Activated effector memory CD4-positive, alpha-beta T cell treated with anti-CD3 and anti-CD28 coated beads, Interleukin-2, amount 50 U/mL, for 16 hours (primary cell): ENCODE data around the gene NDUFB10.

Experiments
- DNase-seq: peaks from one replicate; pipeline ENCODE4 v3.0.0-alpha.2; 2020

NDUFB10 gene

DNA sequence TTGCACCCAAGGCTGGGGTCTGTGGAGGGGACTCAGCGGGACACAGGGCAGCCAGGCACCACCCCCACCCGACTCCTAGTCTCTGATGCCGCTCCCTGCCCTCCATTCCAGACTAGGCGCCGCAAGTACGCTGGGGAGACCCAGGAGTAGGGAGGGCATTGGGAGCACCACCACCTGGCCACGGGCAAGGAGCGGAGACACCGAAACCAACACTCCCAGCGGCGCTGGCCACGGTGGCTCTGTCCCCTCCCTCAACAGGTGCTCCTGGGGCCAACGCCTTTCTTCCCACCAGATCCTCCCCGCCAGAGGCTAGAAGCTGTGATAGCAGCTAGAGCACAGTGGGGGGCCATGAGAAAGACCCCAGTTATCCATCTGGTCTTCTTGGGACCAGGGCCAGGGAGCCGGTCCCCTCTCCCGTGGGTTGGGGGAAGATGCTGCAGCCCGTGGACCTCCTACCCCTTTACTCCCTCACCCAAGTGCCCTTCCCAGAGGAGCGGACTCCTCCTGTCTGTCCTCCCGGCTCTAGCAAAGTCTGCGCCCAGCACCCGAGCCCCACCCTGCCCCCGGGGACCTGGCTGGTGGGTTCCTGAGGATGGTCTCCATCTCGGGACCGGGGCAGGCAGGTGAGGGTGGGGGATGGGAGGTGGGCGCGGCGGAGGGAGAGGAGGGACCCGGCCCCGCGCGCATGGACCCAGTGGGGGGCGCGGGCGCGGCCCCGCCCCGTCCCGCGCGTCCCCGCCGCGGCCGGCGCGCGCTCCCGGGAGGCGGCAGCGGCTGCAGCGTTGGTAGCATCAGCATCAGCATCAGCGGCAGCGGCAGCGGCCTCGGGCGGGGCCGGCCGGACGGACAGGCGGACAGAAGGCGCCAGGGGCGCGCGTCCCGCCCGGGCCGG is 30.1 kb downstream of the NDUFB10 start, which contains the start of gene SYNGR3:
Gene SYNGR3 (plus strand): TSS at position 762 of the 892 bp plus-strand sequence. CDS start 133 bp downstream, outside the sequence.
- DNase-seq: no peak

DNA sequence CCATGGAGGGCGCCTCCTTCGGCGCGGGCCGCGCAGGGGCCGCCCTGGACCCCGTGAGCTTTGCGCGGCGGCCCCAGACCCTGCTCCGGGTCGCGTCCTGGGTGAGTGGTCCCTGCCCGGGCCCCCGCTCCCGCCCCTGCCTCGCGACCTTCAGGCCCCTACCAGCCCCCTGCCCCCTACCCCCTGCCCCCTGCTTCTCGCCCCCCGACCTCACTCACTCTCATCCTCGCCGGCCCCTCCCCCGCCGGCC is 30.7 kb downstream of the NDUFB10 start:
- DNase-seq: no peak

DNA sequence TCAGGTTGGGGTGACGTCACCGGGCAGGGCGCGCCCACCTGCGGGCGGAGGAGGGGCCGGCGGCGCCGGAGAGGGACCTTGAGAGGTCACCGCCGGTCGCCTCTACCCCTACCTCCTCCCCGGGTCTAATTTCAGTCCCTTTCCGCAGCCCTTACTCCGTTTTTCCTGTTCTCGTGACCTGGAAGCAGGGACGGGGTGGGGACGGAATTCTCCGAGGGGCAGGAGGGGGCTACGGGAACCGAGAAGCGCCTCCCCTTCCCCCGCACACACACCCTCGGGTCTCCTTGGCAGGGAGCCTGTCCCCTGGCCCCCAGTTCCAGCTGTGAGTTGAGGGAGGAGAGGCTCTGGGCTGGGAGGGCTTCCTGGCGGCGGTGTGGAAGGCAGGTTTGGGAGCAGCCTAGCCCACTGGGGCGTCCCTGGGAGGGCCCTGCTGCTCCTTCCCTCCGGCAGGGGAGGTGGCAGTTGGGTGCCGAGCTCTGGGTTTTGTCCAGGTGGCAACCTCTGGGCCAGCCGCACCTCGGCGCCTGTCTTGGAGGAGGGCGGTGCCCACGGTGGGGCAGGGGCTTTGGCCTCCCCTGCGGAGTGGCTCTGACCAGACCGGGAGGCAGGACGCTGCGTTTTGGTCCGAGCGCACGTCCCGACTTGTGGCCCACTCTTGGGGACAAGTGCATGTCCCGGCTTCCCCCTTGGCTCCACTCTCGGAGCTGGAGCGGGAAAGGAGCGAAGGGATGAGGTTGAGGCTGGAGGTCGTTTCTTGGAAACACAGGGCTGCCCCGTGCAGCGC is 31.2 kb downstream of the NDUFB10 start:
- peak; percentile 82 for DNase-seq

DNA sequence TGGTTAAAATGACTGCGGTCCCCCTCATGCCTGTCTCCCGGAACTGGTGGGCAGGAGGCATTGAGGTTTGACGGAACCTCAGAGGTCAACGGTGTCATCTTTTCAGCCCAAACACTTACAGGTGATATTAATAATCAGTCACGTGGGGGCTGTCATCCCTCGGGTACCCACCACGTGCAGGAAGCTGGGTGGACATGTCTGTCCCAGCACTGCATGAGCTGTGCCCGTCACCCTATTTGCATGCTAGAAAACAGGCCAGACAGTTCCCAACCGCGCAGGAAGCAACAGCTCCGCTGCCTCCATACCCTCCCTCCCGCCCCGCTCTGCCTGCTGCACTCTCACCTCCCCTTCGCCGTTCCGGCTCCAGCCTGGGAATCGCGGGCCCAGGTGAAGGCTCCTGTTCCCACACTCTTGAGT is 31.8 kb downstream of the NDUFB10 start:
- peak; percentile 79 for DNase-seq

DNA sequence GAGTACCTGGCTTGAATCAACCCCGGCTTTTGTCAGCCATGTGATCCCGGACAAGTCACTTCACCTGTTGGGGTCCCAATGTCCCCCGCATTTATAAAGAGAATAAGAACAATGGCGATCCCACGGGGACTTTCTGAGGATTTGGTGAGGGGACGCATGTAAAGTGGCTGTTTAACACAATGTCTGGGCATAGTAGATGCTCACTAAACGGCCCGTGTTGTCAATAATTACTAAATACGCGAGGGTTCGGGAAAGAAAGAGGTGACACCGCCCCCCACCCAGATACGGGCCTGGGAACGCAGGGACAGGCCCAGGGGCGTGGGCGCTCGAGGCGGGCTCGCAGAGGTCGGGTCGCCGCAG is 32.2 kb downstream of the NDUFB10 start:
- no peak for DNase-seq

DNA sequence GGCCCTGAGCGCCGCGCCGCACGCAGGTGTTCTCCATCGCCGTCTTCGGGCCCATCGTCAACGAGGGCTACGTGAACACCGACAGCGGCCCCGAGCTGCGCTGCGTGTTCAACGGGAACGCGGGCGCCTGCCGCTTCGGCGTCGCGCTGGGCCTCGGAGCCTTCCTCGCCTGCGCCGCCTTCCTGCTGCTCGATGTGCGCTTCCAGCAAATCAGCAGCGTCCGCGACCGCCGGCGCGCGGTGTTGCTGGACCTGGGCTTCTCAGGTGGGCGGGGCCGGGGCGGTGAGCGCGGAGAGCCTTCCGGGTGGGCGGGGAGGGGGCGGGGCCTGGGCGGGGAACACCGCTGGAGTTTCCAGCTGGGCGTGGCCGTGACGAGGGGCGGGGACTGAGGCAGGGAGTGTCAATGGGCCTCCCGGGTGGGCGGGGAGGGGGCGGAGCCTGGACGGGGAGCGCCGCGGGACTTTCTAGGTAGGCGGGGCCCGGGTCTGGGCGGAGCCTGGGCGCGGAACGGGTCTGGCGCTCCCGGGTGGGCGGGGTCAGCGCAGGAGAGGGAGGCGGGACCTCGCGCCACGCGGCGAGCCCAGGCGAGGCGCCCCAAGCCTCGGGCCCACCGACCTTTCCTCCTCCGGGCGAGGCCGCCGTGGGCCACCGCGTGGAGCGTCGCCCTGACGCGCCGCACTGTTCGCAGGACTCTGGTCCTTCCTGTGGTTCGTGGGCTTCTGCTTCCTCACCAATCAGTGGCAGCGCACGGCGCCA is 32.8 kb downstream of the NDUFB10 start:
- DNase-seq: peak; percentile 98

DNA sequence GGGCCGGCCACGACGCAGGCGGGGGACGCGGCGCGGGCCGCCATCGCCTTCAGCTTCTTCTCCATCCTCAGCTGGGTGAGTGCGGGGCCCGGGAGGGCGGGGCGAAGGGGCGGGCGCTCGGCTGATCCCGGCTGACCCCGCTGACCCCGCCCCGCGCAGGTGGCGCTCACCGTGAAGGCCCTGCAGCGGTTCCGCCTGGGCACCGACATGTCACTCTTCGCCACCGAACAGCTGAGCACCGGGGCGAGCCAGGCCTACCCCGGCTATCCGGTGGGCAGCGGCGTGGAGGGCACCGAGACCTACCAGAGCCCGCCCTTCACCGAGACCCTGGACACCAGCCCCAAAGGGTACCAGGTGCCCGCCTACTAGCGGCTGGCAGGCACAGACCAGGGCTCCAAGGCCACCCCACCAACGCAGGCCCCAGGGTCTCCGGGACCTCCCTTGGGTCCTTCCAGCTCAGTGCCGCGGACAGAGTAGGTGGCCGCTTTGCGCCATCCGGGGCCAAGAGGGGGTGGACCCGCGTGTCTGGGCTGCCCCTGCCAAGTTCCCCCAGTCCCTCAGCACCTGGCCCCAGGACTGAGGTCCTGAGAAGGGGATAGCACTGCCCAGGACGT is 33.5 kb downstream of the NDUFB10 start:
- DNase-seq: no peak

DNA sequence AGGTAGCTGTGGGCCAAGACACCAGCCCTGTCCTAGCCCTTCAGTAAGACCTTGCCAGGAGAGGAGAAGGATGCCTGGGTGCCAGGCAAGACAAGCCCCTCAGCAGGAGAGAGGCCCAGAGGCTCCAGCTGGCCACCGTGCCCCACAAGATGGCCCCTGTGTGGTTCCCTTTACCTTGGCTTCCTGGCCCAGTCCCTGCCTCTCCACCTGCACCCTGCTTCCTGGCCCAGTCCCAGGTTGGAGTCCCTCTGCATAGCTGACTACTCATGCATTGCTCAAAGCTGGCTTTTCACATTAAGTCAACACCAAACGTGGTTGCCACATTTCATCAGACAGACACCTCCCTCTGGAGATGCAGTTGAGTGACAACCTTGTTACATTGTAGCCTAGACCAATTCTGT is 34.4 kb downstream of the NDUFB10 start:
- DNase-seq: no peak

DNA sequence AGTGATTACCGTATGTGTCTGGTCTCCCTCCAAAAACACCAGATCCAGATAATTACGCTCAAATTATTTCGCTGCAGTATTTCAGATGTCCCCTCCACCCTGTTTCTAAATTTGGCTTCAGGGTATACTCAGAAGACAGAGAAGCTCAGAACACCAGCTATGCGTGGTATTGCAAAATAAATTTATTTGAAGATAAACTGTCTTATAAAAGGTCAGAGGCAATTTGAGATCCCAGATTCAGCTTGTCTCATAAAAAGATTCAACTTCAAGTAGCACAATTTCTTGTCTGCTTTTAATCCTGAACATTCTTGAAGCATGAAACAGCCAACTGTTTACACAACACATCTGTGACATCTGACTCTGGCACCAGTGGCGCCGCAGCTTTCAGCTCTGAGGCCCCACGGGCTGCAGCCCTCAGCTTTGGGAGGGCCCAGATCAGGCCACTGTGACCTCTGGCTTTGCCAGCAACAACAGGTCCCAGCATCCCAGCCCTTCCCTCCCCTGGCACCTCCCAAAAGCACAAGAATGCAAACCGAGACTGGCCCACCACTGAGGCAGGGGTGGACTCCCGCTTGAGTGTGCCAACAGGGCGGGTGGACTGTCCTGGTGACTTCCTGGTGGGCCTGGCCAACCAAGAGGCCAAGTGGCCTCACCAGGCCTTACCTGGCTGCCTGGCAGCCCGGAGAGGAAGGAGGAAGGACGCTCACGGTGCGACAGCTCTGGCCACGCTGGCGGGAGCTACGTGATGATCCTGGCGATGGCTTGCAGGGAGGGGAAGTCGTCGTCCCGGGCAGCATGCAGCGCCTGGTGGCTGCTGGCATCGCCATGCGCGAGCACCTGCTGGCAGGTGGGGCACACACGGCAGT is 38.4 kb downstream of the NDUFB10 start:
- no peak for DNase-seq

DNA sequence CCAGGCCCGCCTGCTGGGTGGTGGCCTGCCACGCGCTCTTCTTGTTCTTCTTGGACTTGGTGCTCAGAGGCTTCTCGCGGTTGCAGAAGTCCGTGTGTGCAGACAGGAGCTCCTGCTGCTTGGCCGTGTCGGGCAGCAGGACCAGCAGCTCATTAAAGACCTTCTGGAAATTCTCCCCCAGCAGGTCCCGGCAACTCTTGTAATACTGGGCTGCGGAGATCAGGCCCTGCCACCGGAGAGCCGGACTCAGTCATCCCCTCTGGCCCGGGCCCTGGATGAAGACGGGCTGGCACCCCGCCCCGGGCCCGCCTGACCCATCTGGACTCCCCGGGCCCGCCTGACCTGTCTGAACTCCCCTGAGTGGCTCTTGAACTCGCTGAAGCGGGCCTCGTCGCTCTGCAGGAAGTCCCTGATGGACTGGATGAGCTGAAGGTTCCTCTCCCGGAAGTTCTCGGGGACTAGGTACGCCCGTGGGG is 39.1 kb downstream of the NDUFB10 start:
- no peak for DNase-seq

DNA sequence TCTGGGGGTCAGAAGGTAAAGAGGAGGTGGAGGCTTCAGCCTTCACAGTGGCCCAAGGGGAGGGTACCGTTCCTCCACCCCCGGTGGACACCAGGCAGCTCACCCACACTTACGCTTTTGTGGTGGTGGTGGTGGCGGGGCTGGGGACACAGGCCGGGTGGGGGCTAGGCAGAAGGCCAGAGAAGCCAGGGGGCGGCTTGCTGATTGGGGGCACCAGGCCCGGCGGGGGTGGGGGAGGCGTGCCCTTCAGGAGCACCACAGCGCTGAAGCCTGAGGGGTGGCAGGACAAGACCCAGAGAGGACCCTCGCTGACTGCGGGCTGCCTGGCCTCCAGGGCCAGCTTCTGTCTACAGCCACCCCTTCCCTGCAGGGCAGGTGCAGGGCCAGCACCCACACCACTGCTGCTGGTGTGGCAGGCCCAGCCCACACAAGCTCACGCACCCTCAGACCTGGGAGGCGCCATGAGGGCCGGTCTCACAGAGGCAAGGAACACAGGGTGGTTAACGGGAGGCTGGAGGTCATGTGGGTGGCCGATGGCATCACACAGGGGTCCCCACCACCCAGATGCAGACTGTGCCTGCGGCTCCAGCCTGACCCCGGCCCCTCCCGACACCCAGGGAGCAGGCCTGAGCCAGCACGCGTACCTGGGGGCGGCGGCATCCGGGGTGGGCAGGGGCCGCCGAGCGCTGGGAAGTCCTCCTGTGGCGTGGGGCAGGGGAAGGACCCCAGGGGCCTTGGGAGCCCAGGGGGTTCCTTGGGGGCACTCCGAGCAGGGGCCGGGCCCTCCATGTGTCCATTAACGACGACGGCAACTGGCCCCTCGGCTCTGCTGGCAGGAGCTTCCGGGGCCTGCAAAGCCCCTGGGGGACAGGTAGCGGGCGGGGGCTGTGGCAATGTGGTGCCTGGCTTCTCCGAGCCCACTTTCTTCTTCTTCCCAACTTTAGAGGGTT is 39.8 kb downstream of the NDUFB10 start:
- DNase-seq: no peak

DNA sequence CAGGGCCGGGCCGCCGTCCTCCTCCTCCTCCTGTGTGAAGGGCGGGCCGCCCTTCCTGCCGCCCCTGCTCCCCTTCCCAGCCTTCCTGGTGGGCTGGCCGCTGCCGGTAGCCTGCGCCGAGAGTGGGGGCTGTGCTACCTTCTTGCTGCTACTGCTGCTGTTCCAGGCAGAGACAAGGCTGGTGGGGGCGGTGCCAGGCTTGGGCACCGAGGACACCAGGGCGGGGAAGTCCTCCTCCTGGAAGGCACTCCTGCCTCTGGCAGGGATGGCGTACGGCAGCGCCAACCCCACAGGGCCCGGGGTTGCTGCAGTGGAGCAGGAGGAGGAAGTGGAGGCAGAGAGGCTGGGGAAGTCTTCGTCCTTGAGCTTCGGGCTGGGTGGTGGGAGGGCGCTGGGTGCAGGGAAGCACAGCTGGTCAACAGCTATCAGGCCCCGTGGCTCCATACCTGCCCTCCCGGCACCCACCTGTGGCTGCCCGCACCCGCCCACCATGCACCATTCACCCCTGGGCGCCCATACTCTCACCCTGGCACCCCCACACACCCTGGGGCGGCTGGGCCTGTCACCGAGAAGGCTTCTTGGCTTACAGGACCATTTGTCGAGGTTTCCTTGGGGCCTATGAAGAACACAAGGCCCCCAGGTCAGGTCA is 40.7 kb downstream of the NDUFB10 start:
- DNase-seq: no peak

DNA sequence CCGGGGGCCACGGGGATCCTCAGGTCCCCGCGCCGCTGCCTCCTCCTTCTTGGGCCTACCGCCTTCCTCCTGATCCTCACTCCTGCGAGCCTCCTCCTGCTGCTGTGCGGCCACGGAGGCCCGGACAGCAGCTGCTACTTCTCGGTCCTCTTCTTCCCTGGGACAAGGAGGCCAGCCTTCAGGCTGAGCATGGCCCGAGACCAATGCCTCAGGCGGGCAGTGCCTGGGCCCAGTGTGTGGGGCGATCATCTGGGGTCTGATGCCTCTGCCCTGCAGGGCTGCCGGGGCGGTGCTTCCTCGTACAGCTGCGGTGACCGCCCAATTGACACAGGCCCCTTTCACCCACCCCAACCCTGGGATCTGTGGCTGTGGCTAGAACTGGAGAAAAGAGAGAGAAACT is 41.7 kb downstream of the NDUFB10 start:
- no peak for DNase-seq

DNA sequence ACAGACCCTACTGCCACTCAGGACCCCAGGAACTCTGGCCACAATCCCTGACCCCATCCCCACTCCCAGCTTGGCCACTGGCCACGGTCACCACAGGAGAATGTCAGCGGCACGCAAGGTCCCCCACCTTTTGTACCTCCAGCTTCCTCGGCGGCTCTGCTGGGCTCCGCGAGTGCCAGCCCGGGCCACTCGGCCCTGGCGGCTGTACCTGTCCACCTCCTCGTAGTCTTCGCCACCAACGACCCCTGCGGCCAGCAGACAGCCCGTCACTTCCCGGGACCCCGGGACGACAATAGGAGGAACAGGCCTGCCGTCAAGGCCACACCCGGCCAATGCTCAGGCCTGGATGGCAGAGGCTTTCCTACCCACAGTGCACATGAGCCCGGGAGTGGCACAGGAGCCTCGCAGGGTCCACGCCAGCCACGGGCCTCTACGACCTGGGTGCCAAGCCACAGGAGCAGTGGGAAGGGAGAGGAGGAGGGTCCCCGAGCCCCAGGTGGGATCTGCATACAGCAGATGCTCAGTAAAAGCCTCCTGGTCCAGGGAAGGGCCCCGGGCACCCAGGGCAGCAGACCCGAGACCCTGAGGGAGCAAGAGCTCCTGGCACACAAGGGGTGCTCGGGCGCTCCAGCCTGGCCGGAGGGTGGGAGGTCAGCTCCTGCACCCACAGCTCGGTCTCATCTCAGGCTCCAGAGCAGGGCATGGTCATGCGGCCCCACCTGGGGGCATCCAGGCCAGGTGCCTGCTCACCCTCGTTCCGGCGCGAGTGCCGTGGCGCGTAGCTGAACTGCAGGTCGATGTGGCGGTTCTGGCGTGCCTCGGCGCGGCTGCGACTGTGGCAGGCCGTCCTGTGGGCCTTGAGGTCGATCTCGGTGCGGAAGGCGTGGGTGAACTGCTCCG is 42.4 kb downstream of the NDUFB10 start:
- no peak for DNase-seq

DNA sequence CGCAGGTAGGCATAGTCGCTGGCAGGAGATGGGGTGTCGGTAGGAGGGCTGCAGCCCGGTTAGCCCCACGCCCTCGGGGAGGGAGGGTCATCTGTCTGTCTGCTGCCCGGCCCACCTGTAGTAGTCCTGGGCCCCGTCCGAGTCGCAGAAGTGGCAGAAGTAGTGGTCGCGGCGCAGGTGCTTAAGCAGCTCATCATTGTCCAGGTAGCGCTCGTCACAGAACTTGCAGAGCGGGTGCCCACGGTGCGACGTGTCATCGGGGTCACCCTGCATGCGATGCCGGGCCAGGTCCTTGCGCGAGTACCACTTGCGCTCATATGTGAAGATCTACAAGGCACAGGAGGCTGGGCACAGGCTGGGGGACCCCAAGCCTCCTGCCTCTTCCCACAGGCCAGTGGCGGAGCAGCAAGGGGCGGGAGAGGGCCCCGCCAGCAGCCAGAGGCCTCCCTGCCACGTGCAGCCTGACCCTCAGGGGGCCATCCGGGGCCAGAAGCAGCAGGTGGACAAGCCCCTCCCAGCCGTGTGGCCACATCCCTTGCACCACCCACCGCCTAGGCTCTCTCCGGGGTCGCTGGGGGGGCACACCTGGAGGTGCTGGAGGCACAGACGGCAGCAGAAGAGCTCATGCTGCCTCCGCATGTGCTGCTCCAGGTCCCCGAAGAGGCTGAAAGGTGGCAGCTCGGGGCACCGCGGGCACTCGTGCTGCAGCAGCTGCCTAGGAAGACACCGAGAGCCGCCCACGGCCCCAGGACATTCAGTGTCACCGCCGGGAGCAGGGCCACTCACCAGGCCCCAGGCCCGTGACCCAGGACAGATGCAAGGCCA is 43.3 kb downstream of the NDUFB10 start:
- DNase-seq: no peak

DNA sequence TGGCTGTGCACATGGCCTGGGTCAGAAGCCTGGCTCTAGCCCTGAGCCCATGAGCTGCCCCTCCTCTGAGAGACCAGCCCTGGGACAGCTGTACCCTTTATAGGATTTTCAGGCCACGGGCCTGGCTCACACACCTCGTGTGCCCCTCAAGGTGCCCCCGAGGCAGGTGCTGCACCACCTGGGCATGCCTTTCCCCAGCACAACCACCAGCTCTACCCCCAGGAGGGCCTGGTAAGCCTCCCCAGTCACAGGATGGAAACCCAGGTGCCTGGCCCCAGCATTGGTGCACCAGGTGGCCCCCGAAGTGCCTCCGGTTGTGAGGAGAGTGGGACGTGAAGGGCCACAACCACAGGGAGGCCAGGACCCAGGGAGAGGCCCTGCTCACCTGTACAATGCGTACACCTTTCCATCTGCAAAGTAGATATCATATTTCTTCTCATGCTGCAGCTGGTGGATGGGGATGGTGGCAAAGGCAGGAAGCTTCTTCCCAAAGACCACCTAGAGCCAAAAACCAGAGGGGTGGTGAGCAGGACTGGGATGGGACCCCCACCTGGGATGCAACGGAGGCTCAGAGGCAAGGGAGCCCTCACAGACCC is 44.0 kb downstream of the NDUFB10 start:
- DNase-seq: no peak

DNA sequence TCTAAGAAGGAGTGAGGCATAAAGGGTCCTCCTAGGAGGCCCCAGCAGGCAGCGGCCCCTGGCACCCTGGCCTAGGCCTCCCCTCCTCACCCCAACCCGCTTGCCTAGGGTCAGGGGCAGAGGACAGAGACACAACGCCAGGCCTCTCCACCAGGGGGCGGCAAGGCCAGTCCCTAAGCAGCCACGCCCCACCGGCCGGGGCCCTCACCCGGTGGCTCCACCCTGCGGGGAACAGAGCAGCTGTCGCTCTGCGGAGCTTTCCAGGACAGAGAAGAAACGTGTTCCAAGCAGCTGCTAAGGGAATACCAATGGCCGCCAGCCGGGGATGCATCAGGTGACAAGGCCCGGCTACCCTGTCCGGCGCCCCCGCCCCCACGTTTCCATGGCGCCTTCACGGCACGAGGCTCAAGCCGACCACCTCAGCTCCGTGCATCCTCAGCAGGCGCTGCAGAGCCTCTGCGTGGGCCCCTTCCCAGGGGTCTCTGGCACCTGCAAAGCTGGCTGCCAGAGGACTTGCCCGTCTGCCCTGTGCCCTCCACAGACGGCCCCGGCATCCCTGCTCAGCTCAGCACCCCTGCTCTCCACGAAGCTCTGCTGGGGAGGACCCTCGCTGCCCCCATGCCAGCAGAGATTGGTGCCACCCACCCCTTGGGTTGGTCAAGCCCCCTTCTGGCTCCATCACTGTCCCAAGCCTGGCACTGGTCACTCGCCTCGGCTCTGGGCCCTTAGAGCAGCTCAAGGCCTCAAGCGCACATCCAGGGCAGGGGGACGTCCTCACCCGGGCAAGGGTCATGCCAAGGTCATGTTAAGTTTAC is 44.7 kb downstream of the NDUFB10 start:
- peak; percentile 95 for DNase-seq
